NCI-H460 (cell line): Measurements from ENCODE around the gene KLK6. TPM values are rescaled to one million over a fixed set of nuclear protein-coding genes. Genes with fewer than 3 reads are reported as not detected.

Experiments
- DNase-seq: peaks from one replicate; pipeline ENCODE4 v3.0.0-alpha.2; 2016; ENCODE audit warnings: low read depth; ENCODE audit errors: extremely low read depth
- polyA plus RNA-seq: library from polyadenylated mRNA; depleted of rRNA; stranded (reverse); fragments of >200 nt; gene quantifications from 2 replicates; pipeline ENCODE4 v1.2.3, GENCODE V29; 2014; cell fraction: nucleus; rRNA removed
- total RNA-seq: library from RNA; depleted of rRNA; stranded (reverse); fragments of >200 nt; shearing (Covaris generic); gene quantifications from 2 replicates; pipeline ENCODE4 v1.2.3, GENCODE V29; 2014; rRNA removed

Gene KLK6
- not detected in 2 replicates for total RNA-seq
- not detected in 2 replicates for polyA plus RNA-seq

GRCh38 chr19:50969413-50969760 lies at the start of gene KLK6:
Gene KLK6, minus strand, starts transcription at chr19:50969591. Its CDS starts 1,487 bp downstream, at chr19:50968104.
- no peak for DNase-seq

- no peak for DNase-seq
These were observed 49.6 kb upstream of the KLK6 start for GRCh38 chr19:51018745-51019543.

GRCh38 chr19:51016798-51017683 lies 47.6 kb upstream of the KLK6 start:
- peak; percentile 46 for DNase-seq

- DNase-seq: no peak
These were observed 46.4 kb upstream of the KLK6 start for GRCh38 chr19:51015691-51016267.

- no peak for DNase-seq
These were observed 44.9 kb upstream of the KLK6 start for GRCh38 chr19:51014242-51014641.

GRCh38 chr19:51012661-51013190 lies 43.3 kb upstream of the KLK6 start:
- no peak for DNase-seq

- no peak for DNase-seq
These were observed 40.8 kb upstream of the KLK6 start for GRCh38 chr19:51010066-51010795.

GRCh38 chr19:51009061-51009891 lies 39.9 kb upstream of the KLK6 start:
- no peak for DNase-seq

GRCh38 chr19:51007488-51007887 lies 38.1 kb upstream of the KLK6 start:
- no peak for DNase-seq

GRCh38 chr19:51006406-51006805 lies 37.0 kb upstream of the KLK6 start:
- no peak for DNase-seq

GRCh38 chr19:51005248-51005647 lies 35.9 kb upstream of the KLK6 start:
- no peak for DNase-seq

GRCh38 chr19:51003316-51003715 lies 33.9 kb upstream of the KLK6 start:
- no peak for DNase-seq

- peak; percentile 76 for DNase-seq
These were observed 33.3 kb upstream of the KLK6 start for GRCh38 chr19:51002542-51003311.

- no peak for DNase-seq
These were observed 32.7 kb upstream of the KLK6 start for GRCh38 chr19:51002089-51002532.

GRCh38 chr19:51001515-51001914 lies 32.1 kb upstream of the KLK6 start, which contains the start of gene KLK8:
Gene KLK8, minus strand, starts transcription at chr19:51001604. Its CDS starts 437 bp downstream, at chr19:51001167.
- DNase-seq: no peak

- no peak for DNase-seq
These were observed 31.6 kb upstream of the KLK6 start for GRCh38 chr19:51000981-51001380.

- DNase-seq: no peak
These were observed 31.0 kb upstream of the KLK6 start for GRCh38 chr19:51000426-51000825.

GRCh38 chr19:50998686-50999085 lies 29.3 kb upstream of the KLK6 start:
- DNase-seq: no peak
